ENCODE results near the gene SAT1.

The SAT1 gene

GRCh38 chrX:23799469-23800065, 16.6 kb downstream of the SAT1 start:
- intact Hi-C loops (cut with DNase I) = no loop called here
- no peak for DNase-seq

GRCh38 chrX:23802431-23802830, 19.5 kb downstream of the SAT1 start:
- intact Hi-C loops (cut with DNase I) = no loop called here
- no peak for DNase-seq

GRCh38 chrX:23803931-23804381, 21.0 kb downstream of the SAT1 start:
- intact Hi-C loops (cut with DNase I) = no loop called here
- DNase-seq = no peak

- intact Hi-C loops (cut with DNase I) = no loop called here
- DNase-seq = no peak
Observed at GRCh38 chrX:23804578-23804977, 21.6 kb downstream of the SAT1 start.

- no peak for DNase-seq
- intact Hi-C loops (cut with DNase I) = no loop called here
Observed at GRCh38 chrX:23805389-23805788, 22.4 kb downstream of the SAT1 start.

- intact Hi-C loops (cut with DNase I) = no loop called here
- no peak for DNase-seq
Observed at GRCh38 chrX:23810279-23810678, 27.3 kb downstream of the SAT1 start.

GRCh38 chrX:23811108-23811651, 28.2 kb downstream of the SAT1 start:
- peak in 20 of 42 donors; percentile 10 to 55 (median 24) for DNase-seq
- intact Hi-C loops (cut with DNase I) = no loop called here

- intact Hi-C loops (cut with DNase I) = no loop called here
- DNase-seq = no peak
Observed at GRCh38 chrX:23811656-23812055, 28.7 kb downstream of the SAT1 start.

- DNase-seq = no peak
- intact Hi-C loops (cut with DNase I) = no loop called here
Observed at GRCh38 chrX:23813808-23814207, 30.8 kb downstream of the SAT1 start.

GRCh38 chrX:23815376-23815775, 32.4 kb downstream of the SAT1 start:
- intact Hi-C loops (cut with DNase I) = no loop called here
- no peak for DNase-seq

- DNase-seq = no peak
- intact Hi-C loops (cut with DNase I) = no loop called here
Observed at GRCh38 chrX:23816179-23816578, 33.2 kb downstream of the SAT1 start.

- intact Hi-C loops (cut with DNase I) = no loop called here
- DNase-seq = no peak
Observed at GRCh38 chrX:23817979-23818336, 35.0 kb downstream of the SAT1 start.

GRCh38 chrX:23819385-23820234, 36.6 kb downstream of the SAT1 start:
- no peak for DNase-seq
- intact Hi-C loops (cut with DNase I) = no loop called here

- intact Hi-C loops (cut with DNase I) = no loop called here
- DNase-seq = no peak
Observed at GRCh38 chrX:23820235-23820782, 37.3 kb downstream of the SAT1 start.

GRCh38 chrX:23821847-23822246, 38.9 kb downstream of the SAT1 start:
- intact Hi-C loops (cut with DNase I) = no loop called here
- DNase-seq = no peak

- peak in 5 of 42 donors; percentile 14 to 48 (median 25) for DNase-seq
- intact Hi-C loops (cut with DNase I) = no loop called here
Observed at GRCh38 chrX:23822397-23822796, 39.4 kb downstream of the SAT1 start.

- intact Hi-C loops (cut with DNase I) = no loop called here
Observed at GRCh38 chrX:23822841-23823240, 39.9 kb downstream of the SAT1 start.

GRCh38 chrX:23825675-23826074, 42.7 kb downstream of the SAT1 start:
- intact Hi-C loops (cut with DNase I) = no loop called here
- no peak for DNase-seq

More at GRCh38 chrX:23822841-23823240, 39.9 kb downstream of the SAT1 start:
- no peak for DNase-seq

GRCh38 chrX:23826216-23826615, 43.2 kb downstream of the SAT1 start:
- DNase-seq = no peak
- intact Hi-C loops (cut with DNase I) = no loop called here

- DNase-seq = no peak
- intact Hi-C loops (cut with DNase I) = no loop called here
Observed at GRCh38 chrX:23826653-23827052, 43.7 kb downstream of the SAT1 start.

Data from head of caudate nucleus (tissue), 42 donors.